Subcutaneous adipose tissue (tissue), 4 donors: Measurements from ENCODE around the gene PIWIL4. TPM values are rescaled to one million over a fixed set of nuclear protein-coding genes. Genes with fewer than 3 reads are reported as not detected.

Experiments used
- CTCF ChIP-seq: fragments of 450-650 bp; IDR thresholded peaks from one replicate; pipeline ENCODE4 v1.5.1; 2016; ENCODE audit warnings: low read depth, mild to moderate bottlenecking, control low read depth, antibody characterized with exemption, moderate library complexity
- total RNA-seq, 4 donors: library from RNA; depleted of rRNA; stranded (reverse); fragments of >200 nt; gene quantifications; one replicate each; pipeline ENCODE4 v1.1.0, GENCODE V29; 2016

PIWIL4 gene
- total RNA-seq, 4 donors from 2014 or later: 2.8 to 9.0 (median 7.6) TPM

GRCh38 chr11:94543695-94544645, 23.2 kb upstream of the PIWIL4 start, which contains the start of gene FUT4:
Gene FUT4, plus strand, starts transcription at chr11:94543921. Its CDS starts 213 bp downstream, at chr11:94544134.
- TF ChIP-seq CTCF: no peak

GRCh38 chr11:94544646-94545263, 22.4 kb upstream of the PIWIL4 start:
- TF ChIP-seq CTCF: no peak

GRCh38 chr11:94545264-94546161, 21.7 kb upstream of the PIWIL4 start:
- no peak for TF ChIP-seq CTCF

- TF ChIP-seq CTCF: no peak
Measured at GRCh38 chr11:94546162-94546470, 21.1 kb upstream of the PIWIL4 start.

- no peak for TF ChIP-seq CTCF
Measured at GRCh38 chr11:94546886-94547285, 20.3 kb upstream of the PIWIL4 start.

GRCh38 chr11:94549146-94549545, 18.0 kb upstream of the PIWIL4 start:
- TF ChIP-seq CTCF: no peak
